ENCODE data around the gene DNAH12.

The DNAH12 gene, protein sequence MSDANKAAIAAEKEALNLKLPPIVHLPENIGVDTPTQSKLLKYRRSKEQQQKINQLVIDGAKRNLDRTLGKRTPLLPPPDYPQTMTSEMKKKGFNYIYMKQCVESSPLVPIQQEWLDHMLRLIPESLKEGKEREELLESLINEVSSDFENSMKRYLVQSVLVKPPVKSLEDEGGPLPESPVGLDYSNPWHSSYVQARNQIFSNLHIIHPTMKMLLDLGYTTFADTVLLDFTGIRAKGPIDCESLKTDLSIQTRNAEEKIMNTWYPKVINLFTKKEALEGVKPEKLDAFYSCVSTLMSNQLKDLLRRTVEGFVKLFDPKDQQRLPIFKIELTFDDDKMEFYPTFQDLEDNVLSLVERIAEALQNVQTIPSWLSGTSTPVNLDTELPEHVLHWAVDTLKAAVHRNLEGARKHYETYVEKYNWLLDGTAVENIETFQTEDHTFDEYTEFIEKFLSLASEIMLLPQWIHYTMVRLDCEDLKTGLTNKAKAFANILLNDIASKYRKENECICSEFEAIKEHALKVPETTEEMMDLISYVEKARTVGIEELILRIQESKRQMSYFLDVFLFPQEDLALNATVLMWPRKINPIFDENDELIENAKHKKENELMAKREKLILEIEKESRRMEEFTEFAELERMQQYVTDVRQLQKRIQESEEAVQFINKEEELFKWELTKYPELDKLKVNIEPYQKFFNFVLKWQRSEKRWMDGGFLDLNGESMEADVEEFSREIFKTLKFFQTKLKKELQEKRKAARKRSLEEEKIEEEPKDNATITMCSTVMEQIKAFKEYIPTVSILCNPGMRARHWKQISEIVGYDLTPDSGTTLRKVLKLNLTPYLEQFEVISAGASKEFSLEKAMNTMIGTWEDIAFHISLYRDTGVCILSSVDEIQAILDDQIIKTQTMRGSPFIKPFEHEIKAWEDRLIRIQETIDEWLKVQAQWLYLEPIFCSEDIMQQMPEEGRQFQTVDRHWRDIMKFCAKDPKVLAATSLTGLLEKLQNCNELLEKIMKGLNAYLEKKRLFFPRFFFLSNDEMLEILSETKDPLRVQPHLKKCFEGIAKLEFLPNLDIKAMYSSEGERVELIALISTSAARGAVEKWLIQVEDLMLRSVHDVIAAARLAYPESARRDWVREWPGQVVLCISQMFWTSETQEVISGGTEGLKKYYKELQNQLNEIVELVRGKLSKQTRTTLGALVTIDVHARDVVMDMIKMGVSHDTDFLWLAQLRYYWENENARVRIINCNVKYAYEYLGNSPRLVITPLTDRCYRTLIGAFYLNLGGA (N-terminal part only)

DNA sequence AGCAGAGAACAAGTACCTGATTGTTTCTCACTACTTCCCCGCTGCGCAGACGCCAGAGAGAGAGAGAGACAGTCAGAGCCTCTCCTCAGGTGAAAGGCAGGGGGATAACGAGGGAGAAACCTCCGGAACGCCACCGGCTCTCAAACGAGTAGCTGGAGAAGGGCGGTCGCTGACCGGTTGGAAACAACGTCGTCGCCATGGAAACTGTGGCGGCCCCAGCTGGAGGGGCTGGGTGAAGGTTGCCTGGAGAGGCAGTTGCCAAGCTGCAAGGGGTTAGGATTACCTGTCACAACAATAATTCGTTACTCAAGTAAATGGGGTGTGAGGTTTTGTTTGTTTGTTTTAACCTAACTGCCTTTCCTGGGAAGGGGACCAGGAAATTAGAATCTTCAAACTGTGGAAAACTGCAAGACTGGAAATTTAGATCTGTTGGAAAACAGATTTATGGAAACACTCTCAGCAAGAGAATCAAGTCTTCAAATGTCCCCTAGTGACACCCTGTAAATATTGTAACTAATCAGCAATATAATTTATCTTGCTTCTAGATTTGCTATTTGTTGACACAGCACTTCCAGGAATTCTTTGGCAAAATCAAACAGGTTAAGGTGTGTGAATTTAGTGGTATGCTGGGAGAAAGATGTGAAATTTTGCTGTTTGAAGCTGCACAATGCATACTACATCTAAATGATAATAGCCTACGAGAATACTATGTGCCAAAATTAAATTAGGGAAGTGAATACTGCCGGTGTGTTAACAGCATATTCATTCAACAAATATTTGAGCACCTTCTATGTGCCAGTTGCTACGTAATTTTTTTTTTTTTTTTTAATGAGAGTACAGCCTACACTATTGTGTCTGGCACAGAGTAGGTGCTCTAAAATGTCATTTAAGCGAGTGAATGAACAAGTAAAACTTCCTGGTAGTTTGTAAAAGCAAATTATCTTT is at the start of gene DNAH12:
TSS of gene DNAH12 (minus strand) at position 164 of the 945 bp plus-strand sequence. CDS start 1,474 bp downstream, outside the sequence.
- DNase-seq (ENCODE audit: low read depth): no peak

GRCh38 chr3:57592306-57592705 is 48.2 kb upstream of the DNAH12 start:
- no peak for DNase-seq (ENCODE audit: low read depth)

- no peak for DNase-seq (ENCODE audit: low read depth)
Measured at GRCh38 chr3:57587905-57588304, 43.8 kb upstream of the DNAH12 start.

GRCh38 chr3:57586778-57587177 is 42.6 kb upstream of the DNAH12 start:
- DNase-seq (ENCODE audit: low read depth): no peak

- DNase-seq (ENCODE audit: low read depth): no peak
Measured at GRCh38 chr3:57583544-57583943, 39.4 kb upstream of the DNAH12 start.

DNA sequence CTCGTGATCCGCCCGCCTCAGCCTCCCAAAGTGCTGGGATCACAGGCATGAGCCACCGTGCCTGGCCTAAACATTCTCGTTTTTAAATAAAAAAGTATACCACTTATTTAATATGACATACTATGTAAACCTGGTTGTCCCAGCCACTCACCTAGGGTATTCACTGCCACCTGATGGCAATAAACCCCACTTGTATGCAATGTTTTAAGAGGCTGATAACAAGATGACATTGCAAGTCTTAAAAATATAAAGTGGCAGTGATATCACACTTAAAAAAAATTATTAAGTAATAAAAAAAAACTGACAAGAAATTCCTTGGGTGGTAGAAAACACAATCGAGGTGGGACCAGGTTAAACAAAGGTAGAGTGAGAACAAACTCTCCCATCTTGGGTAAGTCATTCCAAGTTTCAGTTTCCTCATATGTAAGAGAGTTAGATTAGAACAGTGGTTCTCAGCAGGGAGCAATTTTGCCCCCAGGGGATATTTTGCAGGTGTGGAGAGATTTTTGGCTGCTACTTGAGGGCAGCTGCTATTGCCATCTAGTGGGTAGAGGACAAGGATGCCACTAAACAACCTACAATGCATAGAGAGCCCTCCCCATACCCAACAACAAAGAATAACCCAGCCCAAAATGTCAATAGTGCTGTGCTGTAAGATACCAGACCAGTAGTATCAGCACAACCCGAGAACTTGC is 38.5 kb upstream of the DNAH12 start:
- no peak for DNase-seq (ENCODE audit: low read depth)

- DNase-seq (ENCODE audit: low read depth): no peak
Measured at GRCh38 chr3:57577801-57578200, 33.7 kb upstream of the DNAH12 start.

- no peak for DNase-seq (ENCODE audit: low read depth)
Measured at GRCh38 chr3:57575966-57576626, 32.0 kb upstream of the DNAH12 start.

- no peak for DNase-seq (ENCODE audit: low read depth)
Measured at GRCh38 chr3:57572096-57572495, 28.0 kb upstream of the DNAH12 start.

DNA sequence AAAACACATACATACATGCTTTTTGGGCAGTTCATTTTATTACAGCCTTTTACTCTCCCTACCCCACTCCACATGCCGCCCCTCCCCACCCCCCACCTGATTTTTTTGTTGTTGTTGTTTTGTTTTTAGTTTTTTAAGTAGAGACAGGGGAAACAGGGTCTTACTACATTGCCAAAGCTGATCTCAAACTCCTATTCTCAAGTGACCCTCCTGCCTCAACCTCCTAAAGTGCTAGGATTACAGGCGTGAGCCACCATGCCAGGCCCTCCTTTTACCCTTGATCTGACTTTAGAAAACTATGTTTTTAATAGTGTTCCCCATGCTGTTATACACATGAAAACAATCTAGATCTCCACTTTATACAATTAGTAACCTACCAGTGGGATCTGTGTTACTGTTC is 26.7 kb upstream of the DNAH12 start:
- no peak for DNase-seq (ENCODE audit: low read depth)

DNA sequence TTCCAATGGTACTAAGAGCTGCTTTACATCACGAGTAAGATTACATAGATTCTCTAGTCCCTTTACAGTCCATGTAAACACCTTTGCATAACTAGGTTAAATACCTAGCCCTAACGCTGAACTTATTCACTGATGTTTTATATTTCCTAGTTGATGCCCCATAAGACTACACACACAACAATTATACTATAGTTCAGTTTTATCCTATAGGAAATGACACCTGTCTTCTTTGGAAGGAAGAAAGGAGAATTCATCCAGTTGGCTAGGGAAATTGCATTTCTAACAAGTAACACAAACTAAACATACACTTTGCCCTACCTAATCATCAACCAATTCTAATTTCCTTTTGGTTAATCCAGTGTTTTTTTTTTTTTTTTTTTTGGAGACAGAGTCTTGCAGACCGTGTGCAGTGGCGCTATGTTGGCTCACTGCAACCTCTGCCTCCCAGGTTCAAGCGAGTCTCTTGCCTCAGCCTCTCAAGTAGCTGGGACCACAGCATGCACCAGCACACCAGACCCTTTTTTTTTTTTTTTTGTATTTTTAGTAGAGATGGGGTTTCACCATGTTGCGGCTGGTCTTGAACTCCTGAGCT is 25.8 kb upstream of the DNAH12 start:
- no peak for DNase-seq (ENCODE audit: low read depth)

GRCh38 chr3:57559526-57559925 is 15.4 kb upstream of the DNAH12 start:
- no peak for DNase-seq (ENCODE audit: low read depth)

DNA sequence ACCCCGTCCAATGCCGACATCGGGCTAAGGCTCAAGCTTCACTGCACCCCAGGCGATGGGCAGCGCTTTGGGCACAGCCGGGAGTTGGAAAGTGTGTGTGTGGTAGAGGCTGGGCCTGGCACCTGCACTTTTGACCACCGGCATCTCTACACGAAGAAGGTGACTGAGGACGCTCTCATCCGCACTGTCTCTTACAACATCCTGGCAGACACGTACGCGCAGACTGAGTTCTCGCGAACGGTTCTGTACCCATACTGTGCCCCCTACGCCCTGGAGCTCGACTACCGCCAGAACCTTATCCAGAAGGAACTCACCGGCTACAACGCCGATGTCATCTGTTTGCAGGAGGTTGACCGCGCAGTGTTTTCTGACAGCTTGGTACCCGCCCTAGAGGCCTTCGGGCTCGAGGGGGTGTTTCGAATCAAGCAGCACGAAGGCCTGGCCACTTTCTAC is 13.0 kb upstream of the DNAH12 start:
- no peak for DNase-seq (ENCODE audit: low read depth)

- DNase-seq (ENCODE audit: low read depth): no peak
Measured at GRCh38 chr3:57556459-57557084, 12.4 kb upstream of the DNAH12 start.

DNA sequence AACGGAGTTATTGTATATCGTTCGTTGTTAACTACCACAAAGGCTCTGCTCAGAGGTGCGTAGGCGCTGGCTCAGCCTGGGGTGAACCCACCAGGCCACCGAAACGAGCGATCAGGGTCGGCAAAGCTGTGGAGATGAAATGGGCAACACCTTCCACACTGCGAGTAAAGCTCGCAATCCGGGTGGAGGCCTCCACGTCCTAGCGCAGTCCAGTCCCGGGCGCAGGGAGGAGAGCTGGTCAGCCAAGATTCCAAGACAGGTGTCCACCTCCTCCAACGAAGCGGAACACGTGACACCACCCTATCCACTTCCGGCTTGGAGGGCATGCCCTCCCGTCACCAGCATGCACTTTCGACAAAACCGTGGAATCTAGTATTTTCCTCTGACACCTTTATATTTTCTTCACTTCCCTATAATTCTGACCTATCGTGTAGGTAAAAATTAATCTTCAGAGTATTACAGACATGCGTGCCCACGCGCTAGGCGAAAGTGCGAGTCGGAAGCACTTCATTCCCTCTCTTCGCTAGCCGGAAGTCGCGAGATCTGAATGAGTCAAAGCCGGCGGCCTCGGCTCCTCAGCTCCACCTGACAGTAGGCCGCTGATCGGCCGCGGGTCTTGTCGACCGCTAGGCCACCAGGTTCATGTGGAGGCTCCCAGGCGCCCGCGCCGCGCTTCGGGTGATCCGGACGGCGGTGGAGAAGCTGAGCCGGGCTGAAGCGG is 11.8 kb upstream of the DNAH12 start, which contains the start of gene PDE12:
TSS of gene PDE12 (plus strand) at position 537 of the 721 bp plus-strand sequence. CDS start at position 643, 106 bp downstream.
- peak; percentile 64 for DNase-seq (ENCODE audit: low read depth)

- no peak for DNase-seq (ENCODE audit: low read depth)
Measured at GRCh38 chr3:57555306-57555705, 11.2 kb upstream of the DNAH12 start.

DNA sequence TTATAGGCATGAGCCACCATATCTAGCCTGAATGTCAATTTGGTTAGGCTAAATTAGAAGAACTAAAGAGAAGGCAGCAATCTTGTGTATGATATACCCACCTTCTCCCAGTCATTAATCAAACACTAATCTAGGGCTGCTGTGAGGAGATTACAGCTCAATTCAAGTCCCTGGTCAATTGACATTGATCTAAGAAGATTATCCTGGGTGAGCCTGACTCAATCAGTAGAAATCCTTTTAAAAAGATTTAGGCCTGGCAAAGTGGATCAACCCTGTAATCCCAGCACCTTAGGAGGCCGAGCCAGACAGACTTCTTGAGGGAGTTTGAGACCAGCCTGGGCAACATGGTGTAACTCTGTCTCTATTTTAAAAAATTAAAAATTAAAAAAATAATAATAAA is 2.5 kb upstream of the DNAH12 start:
- no peak for DNase-seq (ENCODE audit: low read depth)

GRCh38 chr3:57545636-57546268 is 1.6 kb upstream of the DNAH12 start:
- no peak for DNase-seq (ENCODE audit: low read depth)
